Gastroesophageal sphincter (tissue), 4 donors: ENCODE data around the gene LTBP1. TPM values are rescaled to one million over a fixed set of nuclear protein-coding genes. Genes with fewer than 3 reads are reported as not detected.

Experiments used
- ATAC-seq: fragments of 150-250 bp; one replicate; pipeline ENCODE4 v1.9.1; 2016; ENCODE audit warnings: mild to moderate bottlenecking, moderate library complexity
- H3K27ac ChIP-seq, 4 donors: fragments of 200-600 bp; sonication (generic) in 3 of 4; 1 replicate in 3 of 4; 2 replicates in 1 of 4; pipeline ENCODE4 v1.5.1; 2016 to 2019
- H3K27me3 ChIP-seq: fragments of 200-600 bp; sonication (generic); one replicate; pipeline ENCODE4 v1.5.1; 2019
- H3K36me3 ChIP-seq, 2 donors: fragments of 200-600 bp; sonication (generic); one replicate each; pipeline ENCODE4 v1.5.1; 2019; ENCODE audit warnings: control low read depth in 1 of 2
- H3K4me1 ChIP-seq, 3 donors: fragments of 200-600 bp; sonication (generic); 1 replicate in 2 of 3; 2 replicates in 1 of 3; pipeline ENCODE4 v1.5.1; 2016 to 2019; ENCODE audit warnings: control low read depth in 2 of 3
- H3K4me3 ChIP-seq, 2 donors: fragments of 200-600 bp; sonication (generic); one replicate each; pipeline ENCODE4 v1.5.1; 2019; ENCODE audit warnings: mild to moderate bottlenecking in 1 of 2, moderate library complexity in 1 of 2
- H3K9me3 ChIP-seq, 3 donors: fragments of 200-600 bp; sonication (generic); one replicate each; pipeline ENCODE4 v1.5.1; 2017 to 2019; ENCODE audit warnings: control low read depth in 2 of 3
- CTCF ChIP-seq, 4 experiments: fragments of 200-600 bp in 2 of 4; fragments of 450-650 bp in 2 of 4; sonication (generic) in 1 of 4; IDR thresholded peaks; one replicate each; pipeline ENCODE4 v1.5.1; 2017 to 2019; ENCODE audit warnings: antibody characterized with exemption in 4 of 4, mild to moderate bottlenecking in 2 of 4, moderate library complexity in 2 of 4
- EP300 ChIP-seq: sonication (generic); formaldehyde crosslinking; IDR thresholded peaks from one replicate; pipeline ENCODE4 v1.6.1; 2017; ENCODE audit warnings: antibody characterized with exemption, mild to moderate bottlenecking
- POLR2A ChIP-seq, 2 donors: fragments of 450-650 bp; IDR thresholded peaks; one replicate each; pipeline ENCODE4 v1.6.1; 2017; ENCODE audit warnings: antibody characterized with exemption in 2 of 2, mild to moderate bottlenecking in 2 of 2, moderate library complexity in 1 of 2
- POLR2AphosphoS5 ChIP-seq: sonication (generic); formaldehyde crosslinking; IDR thresholded peaks from one replicate; pipeline ENCODE4 v1.6.1; 2017; ENCODE audit warnings: antibody characterized with exemption
- WGBS, 2 donors: methylation state at CpG; one replicate each; pipeline ENCODE4 v1.1.5; 2018; ENCODE audit warnings: low coverage in 1 of 2; 5-methylcytosine and 5-hydroxymethylcytosine counted together
- small RNA-seq, 4 donors: library from RNA; depleted of rRNA; stranded (forward); fragments of <200 nt; gene quantifications; one replicate each; pipeline ENCODE3, GENCODE V24; 2016
- total RNA-seq, 4 donors: library from RNA; depleted of rRNA; stranded (reverse); fragments of >200 nt; gene quantifications; one replicate each; pipeline ENCODE4 v1.1.0, GENCODE V29; 2016

The LTBP1 gene
- total RNA-seq, 4 donors from 2014 or later, result 238 to 493 (median 378) TPM

- no peaks in the 10 kb centered on the region for H3K36me3 ChIP-seq
- peaks cover 0 to 5% (median 0%) of the 10 kb centered on the region in 3 donors for H3K4me1 ChIP-seq
- H3K4me3 ChIP-seq, result no peak overlapping the region
- TF ChIP-seq POLR2AphosphoS5 (no peak), CTCF (IDR thresholded peaks at IDR 0.05) (no peak), EP300 (no peak), POLR2A (IDR thresholded peaks at IDR 0.05) (no peak)
- ATAC-seq, result no peak
- H3K27me3 ChIP-seq, result no peaks in the 10 kb centered on the region
- 57 to 70% methylated on average over 2 of the region's 2 CpGs for WGBS, 2 donors
- peaks cover 0 to 17% (median 0%) of the 10 kb centered on the region in 3 donors for H3K9me3 ChIP-seq
- no peak overlapping the region for H3K27ac ChIP-seq
Observed at GRCh38 chr2:33448220-33448899, 501.6 kb downstream of the LTBP1 start.

Small RNA genes within 50 kb of the gene (small RNA-seq; reads per million reads assigned to genes)
- gene RF00019 (0 reads per million in 4 donors), gene RNA5SP91 (0 reads per million in 4 donors), gene RNA5SP92 (0 to 0.27 (median 0) reads per million in 4 donors)
